GM12878 (cell line): ENCODE results near the gene NIPSNAP3A. TPM values are rescaled to one million over a fixed set of nuclear protein-coding genes. Genes with fewer than 3 reads are reported as not detected.

ENCODE experiments used
- ATAC-seq: fragments of 200-7000 bp; cut with Tn5 transposase; 3 replicates; pipeline ENCODE4 v1.9.1; 2020; ENCODE audit warnings: mild to moderate bottlenecking, moderate library complexity
- BruUV-seq: library from RNA; stranded (reverse); fragments of 400-500 nt; replicated peaks from 2 replicates; lab custom pipeline; 2021; lab: Mats Ljungman, UMichigan
- CTCF ChIA-PET: fragments of 300-600 bp; sonication (Branson Sonifier 250); formaldehyde crosslinking; extraction: SDS; loops from one replicate; lab custom pipeline; 2021; ENCODE audit warnings: inconsistent platforms; lab: Yijun Ruan, JAX
- POLR2A ChIA-PET: fragments of 350-600 bp; formaldehyde crosslinking; extraction: SDS; loops from one replicate; lab custom pipeline; 2021; ENCODE audit warnings: inconsistent platforms; lab: Charles Lee
- RAD21 ChIA-PET: fragments of 300-600 bp; sonication (Branson Sonifier 250); formaldehyde crosslinking; loops from one replicate; lab custom pipeline; 2023; ENCODE audit warnings: antibody characterized with exemption; ENCODE audit not compliant: unreplicated experiment; lab: Charles Lee
- SMC1A ChIA-PET: fragments of 300-600 bp; sonication (Branson Sonifier 250); formaldehyde crosslinking; loops from one replicate; lab custom pipeline; 2023; ENCODE audit not compliant: unreplicated experiment, uncharacterized antibody; lab: Charles Lee
- DNase-seq: peaks from one replicate; pipeline ENCODE4 v3.0.0-alpha.2; 2011; ENCODE audit warnings: low read depth, low spot score
- FAIRE-seq: peaks from 3 replicates; lab custom pipeline; 2011; peaks lifted over from hg19 to GRCh38; lab: Jason Lieb, UNC
- H2AFZ ChIP-seq: 2 replicates; pipeline ENCODE4 v1.6.0; 2011; ENCODE audit warnings: low read depth, low read length, control low read depth; ENCODE audit not compliant: control insufficient read depth
- H3K27ac ChIP-seq: 2 replicates; pipeline ENCODE4 v1.5.1; 2011; ENCODE audit warnings: control low read depth; ENCODE audit not compliant: control insufficient read depth, insufficient read depth
- H3K27me3 ChIP-seq, 2 experiments: replicated peaks in 1 of 2; 2 replicates each; pipeline versions ENCODE4 v1.6.0 to v1.6.1; 2011; ENCODE audit warnings: low read length in 1 of 2; ENCODE audit not compliant: control insufficient read depth in 2 of 2, insufficient read depth in 2 of 2
- H3K36me3 ChIP-seq, 2 experiments: 2 replicates each; pipeline ENCODE4 v1.5.1; 2011; ENCODE audit warnings: low read length in 1 of 2; ENCODE audit not compliant: control insufficient read depth in 2 of 2, insufficient read depth in 2 of 2
- H3K4me1 ChIP-seq: 2 replicates; pipeline ENCODE4 v1.6.1; 2011; ENCODE audit warnings: mild to moderate bottlenecking, low read length, moderate library complexity, mixed read lengths; ENCODE audit not compliant: control insufficient read depth, insufficient read depth
- H3K4me2 ChIP-seq: 2 replicates; pipeline ENCODE4 v1.6.0; 2011; ENCODE audit warnings: control low read depth; ENCODE audit not compliant: control insufficient read depth, insufficient read depth
- H3K4me3 ChIP-seq: fragments of 200-600 bp; sonication (generic); 2 replicates; pipeline ENCODE4 v1.5.1; 2016
- H3K79me2 ChIP-seq: 2 replicates; pipeline ENCODE4 v1.6.0; 2011; ENCODE audit warnings: low read length; ENCODE audit not compliant: control insufficient read depth, insufficient read depth
- H3K9ac ChIP-seq: 2 replicates; pipeline ENCODE4 v1.8.0; 2011; ENCODE audit warnings: low read length, control low read depth, mixed read lengths; ENCODE audit not compliant: control insufficient read depth, insufficient read depth
- H3K9me3 ChIP-seq: replicated peaks from 3 replicates; pipeline ENCODE4 v1.5.1; 2011; ENCODE audit warnings: mild to moderate bottlenecking, low read length; ENCODE audit not compliant: control insufficient read depth, insufficient read depth
- H4K20me1 ChIP-seq: 2 replicates; pipeline ENCODE4 v1.6.0; 2011; ENCODE audit not compliant: control insufficient read depth, insufficient read depth
- SMARCA5 ChIP-seq: fragments of 450-650 bp; IDR thresholded peaks from 2 replicates; pipeline ENCODE4 v1.6.1; 2017; ENCODE audit warnings: mild to moderate bottlenecking
- SREBF2 ChIP-seq: IDR thresholded peaks from 2 replicates; pipeline ENCODE4 v1.6.1; 2012; ENCODE audit warnings: mild to moderate bottlenecking, low read length
- SUZ12 ChIP-seq: fragments of 200-600 bp; sonication (generic); IDR thresholded peaks from one replicate; pipeline ENCODE4 v1.6.1; 2018; ENCODE audit warnings: antibody characterized with exemption, mild to moderate bottlenecking; ENCODE audit not compliant: unreplicated experiment
- ZNF24 ChIP-seq: fragments of 450-650 bp; IDR thresholded peaks from 2 replicates; pipeline ENCODE4 v1.6.1; 2017; ENCODE audit warnings: antibody characterized with exemption, mild to moderate bottlenecking
- WGBS: methylation state at CpG from one replicate; pipeline ENCODE4 v1.1.6; 2016; ENCODE audit warnings: low lambda C conversion rate; ENCODE audit not compliant: insufficient replicate concordance, insufficient coverage; ENCODE audit errors: missing lambda C conversion rate; 5-methylcytosine and 5-hydroxymethylcytosine counted together
- in situ Hi-C: fragments of 300-500 bp; cut with MboI; formaldehyde crosslinking; loops from 9 replicates; pipeline ENCODE4 v1.14.3; 2018; ENCODE audit warnings: mixed read lengths
- intact Hi-C: fragments of 100-400 bp; cut with micrococcal nuclease; formaldehyde crosslinking; loops from one replicate; pipeline ENCODE4 v1.14.2; 2022; ENCODE audit not compliant: unreplicated experiment
- polyA plus RNA-seq, 11 experiments: library from polyadenylated mRNA; depleted of rRNA in 4 of 11; unstranded in 6 of 11; stranded (reverse) in 5 of 11; fragments of >200 nt; fragmentation: Nextera tagmentation in 4 of 11; fragmentation: Illumina TruSeq in 1 of 11; extraction: Ambion mirVana in 4 of 11; extraction: Trizol in 1 of 11; gene quantifications; 1 replicate in 1 of 11; 2 replicates in 10 of 11; pipeline versions ENCODE4 v1.2.1 to v1.2.3, GENCODE V29; 2011 to 2016; ENCODE audit warnings: inconsistent platforms in 2 of 11, missing spikeins in 2 of 11, low read depth in 1 of 11
- total RNA-seq, 4 experiments: library from RNA; depleted of rRNA in 3 of 4; stranded (reverse); fragments of >200 nt in 3 of 4; fragmentation: Illumina TruSeq in 1 of 4; extraction: Trizol in 1 of 4; gene quantifications; 2 replicates each; pipeline versions ENCODE4 v1.2.1 to v1.2.3, GENCODE V29; 2013 to 2021

The NIPSNAP3A gene
- total and polyA plus RNA-seq, 10 of the 15 experiments (the other 5 are each of a cell fraction or from before 2014, with no cell fraction given) = 19.1 to 87.2 (median 34.0) TPM

DNA sequence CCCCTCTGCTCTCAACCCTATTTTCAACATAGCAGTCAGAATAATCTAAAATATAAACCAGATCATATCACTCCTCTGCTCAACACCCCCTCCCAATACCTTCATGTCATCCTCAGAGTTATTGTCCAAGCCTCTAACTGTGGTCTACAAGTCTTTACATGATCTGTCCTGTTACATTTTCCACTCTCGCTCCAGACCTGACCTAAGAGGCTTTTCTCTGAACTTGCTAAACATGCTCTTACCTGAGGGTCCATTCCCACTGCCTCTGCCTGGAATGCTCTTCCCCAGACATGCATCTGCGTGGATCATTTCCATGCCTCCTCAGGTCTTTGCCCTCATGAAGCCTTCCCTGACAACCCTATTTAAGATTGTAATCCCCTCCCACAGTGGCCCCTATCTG lies 28.5 kb downstream of the NIPSNAP3A start:
- peak; percentile 5 for ATAC-seq
- ChIA-PET SMC1A (interaction anchor here (0.8 to 2.6 kb wide), 9 partner anchors 11 to 731 kb away, joined by 3 to 31 read pairs (median 3); partner anchors contain the start of genes NIPSNAP3A and NIPSNAP3B), POLR2A (interaction anchor here (0.7 to 2.8 kb wide), 4 partner anchors 9 to 174 kb away, joined by 3 to 16 read pairs (median 6); partner anchors contain the start of genes NIPSNAP3A and NIPSNAP3B), RAD21 (interaction anchor here (0.9 to 2.7 kb wide), 5 partner anchors 9 to 610 kb away, joined by 3 to 30 read pairs (median 4); partner anchors contain the start of genes NIPSNAP3A and NIPSNAP3B), CTCF (interaction anchor here (1.0 to 2.5 kb wide), 4 partner anchors 10 to 87 kb away, joined by 3 to 15 read pairs (median 3); partner anchors contain the start of genes NIPSNAP3A and NIPSNAP3B)
- H3K4me2 ChIP-seq = peak overlapping the region; percentile 93
- H3K4me1 ChIP-seq = peaks cover 17% of the 10 kb centered on the region
- intact Hi-C loops = loop anchor here (2.0 to 10.0 kb wide), 3 partner anchors 27 to 779 kb away; partner anchors contain the start of genes FKTN and SLC44A1
- H3K27me3 ChIP-seq = no peaks in the 10 kb centered on the region
- H3K79me2 ChIP-seq = peaks cover 6% of the 10 kb centered on the region; the same call in 1 of the 2 replicates
- no TSS peak for BruUV-seq
- peak overlapping the region; percentile 98 for H3K27ac ChIP-seq
- H3K9ac ChIP-seq = peak overlapping the region; percentile 85
- TF ChIP-seq SMARCA5 = 0 out of 2 replicates have a peak, but pooled peaks have one; percentile 77
- no peak for TF ChIP-seq SREBF2
- no peaks in the 10 kb centered on the region for H4K20me1 ChIP-seq
- H3K36me3 ChIP-seq = no peaks in the 10 kb centered on the region
- WGBS = 95% methylated on average over 2 of the region's 2 CpGs
- FAIRE-seq = no peak
- no peaks in the 10 kb centered on the region for H3K9me3 ChIP-seq
- no peak overlapping the region for H3K4me3 ChIP-seq
- DNase-seq = no peak
- H2AFZ ChIP-seq = peak overlapping the region; percentile 65
- in situ Hi-C loops = loop anchor here (5.0 kb wide), 2 partner anchors 381 to 641 kb away; no protein-coding TSS in a partner anchor

DNA sequence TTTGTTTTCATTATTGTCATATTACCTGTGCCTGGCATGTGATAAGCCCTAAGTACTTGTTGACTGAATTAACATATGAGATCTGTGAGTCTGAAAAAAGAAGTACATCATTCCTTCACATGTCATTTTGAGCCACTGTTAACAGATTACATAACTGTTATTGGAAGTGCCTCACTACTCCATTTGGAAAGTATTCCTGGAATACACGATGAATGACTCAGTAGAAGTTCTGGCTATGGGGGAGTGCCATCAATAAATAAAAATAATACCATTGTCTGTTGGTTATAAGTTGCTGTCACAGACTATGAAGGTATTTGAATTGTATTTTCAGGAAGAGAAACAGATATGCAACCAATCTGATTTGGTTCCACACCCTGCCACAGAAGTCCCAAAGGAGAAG lies 29.3 kb downstream of the NIPSNAP3A start:
- no peaks in the 10 kb centered on the region for H3K27me3 ChIP-seq
- H3K4me2 ChIP-seq = no peak overlapping the region
- H3K9ac ChIP-seq = no peak overlapping the region
- in situ Hi-C loops (loop anchor here (5.0 kb wide), 2 partner anchors 381 to 641 kb away; no protein-coding TSS in a partner anchor), intact Hi-C loops (loop anchor here (10.0 kb wide), 2 partner anchors 468 to 778 kb away; partner anchors contain the start of genes FKTN and SLC44A1)
- ChIA-PET CTCF (no interaction called here), SMC1A (no interaction called here), RAD21 (no interaction called here), POLR2A (no interaction called here)
- H3K4me3 ChIP-seq = no peak overlapping the region
- H3K9me3 ChIP-seq = no peaks in the 10 kb centered on the region
- H4K20me1 ChIP-seq = no peaks in the 10 kb centered on the region
- no peak for ATAC-seq
- H3K4me1 ChIP-seq = peaks cover 17% of the 10 kb centered on the region
- DNase-seq = no peak
- TF ChIP-seq SUZ12 (no peak), ZNF24 (peak; percentile 42; the same call in 1 of the 2 replicates)
- peaks cover 6% of the 10 kb centered on the region; the same call in 1 of the 2 replicates for H3K79me2 ChIP-seq
- no peak for FAIRE-seq
- H3K36me3 ChIP-seq = no peaks in the 10 kb centered on the region
- BruUV-seq = no TSS peak
- WGBS = 96% methylated on average over 1 of the region's 1 CpG
- H3K27ac ChIP-seq = no peak overlapping the region
- H2AFZ ChIP-seq = no peak overlapping the region
